PFSK-1 (cell line): ENCODE measurements around the gene RPTN.

ENCODE experiments used
- FOXP2 ChIP-seq: optimal IDR thresholded peaks from 2 replicates; pipeline ENCODE3; 2011; ENCODE audit warnings: borderline replicate concordance, control low read depth, inconsistent platforms; ENCODE audit not compliant: insufficient read depth; ENCODE audit errors: extremely low read length, extremely low read depth
- POLR2AphosphoS5 ChIP-seq: IDR thresholded peaks from 2 replicates; pipeline ENCODE4 v1.6.1; 2012; ENCODE audit warnings: low read depth, mild to moderate bottlenecking, control low read depth, low read length, moderate library complexity
- SIN3A ChIP-seq: IDR thresholded peaks from 2 replicates; pipeline ENCODE4 v1.6.1; 2012; ENCODE audit warnings: mild to moderate bottlenecking, low read length, moderate library complexity, borderline replicate concordance; ENCODE audit not compliant: insufficient read depth
- TAF1 ChIP-seq: IDR thresholded peaks from 2 replicates; pipeline ENCODE4 v1.6.1; 2012; ENCODE audit warnings: low read length, control low read depth, borderline replicate concordance; ENCODE audit not compliant: insufficient read depth
- TF ChIP-seq, protein P1 (sequence below), 2 experiments: IDR thresholded peaks; 2 replicates each; pipeline versions ENCODE4 v1.6.1 to v1.8.0; 2011 to 2012; ENCODE audit warnings: low read depth in 2 of 2, low read length in 2 of 2, control low read depth in 1 of 2, inconsistent platforms in 1 of 2, mild to moderate bottlenecking in 1 of 2, moderate library complexity in 1 of 2; ENCODE audit not compliant: insufficient read depth in 1 of 2

The RPTN gene

DNA sequence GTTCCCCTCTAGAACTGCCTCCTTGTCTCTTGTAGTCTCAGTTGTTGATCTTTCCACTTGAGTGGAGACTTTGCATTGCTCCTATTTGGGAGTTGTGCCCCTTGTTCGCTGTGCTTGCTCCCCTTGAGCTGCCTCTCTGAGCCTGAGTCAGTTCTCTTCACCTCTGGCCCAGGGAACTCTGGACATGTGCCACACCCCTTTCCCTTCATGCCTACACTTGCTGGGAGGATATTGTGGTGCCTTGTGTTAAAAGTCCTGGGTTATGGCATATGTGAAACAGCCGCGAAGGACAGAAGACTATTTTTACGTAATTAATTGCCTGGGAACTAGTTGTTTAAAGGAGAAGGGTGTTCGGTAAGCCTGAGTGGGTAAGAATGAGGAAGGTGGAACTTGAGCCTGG is 32.2 kb upstream of the RPTN start:
- TF ChIP-seq POLR2AphosphoS5: no peak
- no peak for TF ChIP-seq SIN3A
- no peak for TF ChIP-seq FOXP2
- TF ChIP-seq, protein P1, sequence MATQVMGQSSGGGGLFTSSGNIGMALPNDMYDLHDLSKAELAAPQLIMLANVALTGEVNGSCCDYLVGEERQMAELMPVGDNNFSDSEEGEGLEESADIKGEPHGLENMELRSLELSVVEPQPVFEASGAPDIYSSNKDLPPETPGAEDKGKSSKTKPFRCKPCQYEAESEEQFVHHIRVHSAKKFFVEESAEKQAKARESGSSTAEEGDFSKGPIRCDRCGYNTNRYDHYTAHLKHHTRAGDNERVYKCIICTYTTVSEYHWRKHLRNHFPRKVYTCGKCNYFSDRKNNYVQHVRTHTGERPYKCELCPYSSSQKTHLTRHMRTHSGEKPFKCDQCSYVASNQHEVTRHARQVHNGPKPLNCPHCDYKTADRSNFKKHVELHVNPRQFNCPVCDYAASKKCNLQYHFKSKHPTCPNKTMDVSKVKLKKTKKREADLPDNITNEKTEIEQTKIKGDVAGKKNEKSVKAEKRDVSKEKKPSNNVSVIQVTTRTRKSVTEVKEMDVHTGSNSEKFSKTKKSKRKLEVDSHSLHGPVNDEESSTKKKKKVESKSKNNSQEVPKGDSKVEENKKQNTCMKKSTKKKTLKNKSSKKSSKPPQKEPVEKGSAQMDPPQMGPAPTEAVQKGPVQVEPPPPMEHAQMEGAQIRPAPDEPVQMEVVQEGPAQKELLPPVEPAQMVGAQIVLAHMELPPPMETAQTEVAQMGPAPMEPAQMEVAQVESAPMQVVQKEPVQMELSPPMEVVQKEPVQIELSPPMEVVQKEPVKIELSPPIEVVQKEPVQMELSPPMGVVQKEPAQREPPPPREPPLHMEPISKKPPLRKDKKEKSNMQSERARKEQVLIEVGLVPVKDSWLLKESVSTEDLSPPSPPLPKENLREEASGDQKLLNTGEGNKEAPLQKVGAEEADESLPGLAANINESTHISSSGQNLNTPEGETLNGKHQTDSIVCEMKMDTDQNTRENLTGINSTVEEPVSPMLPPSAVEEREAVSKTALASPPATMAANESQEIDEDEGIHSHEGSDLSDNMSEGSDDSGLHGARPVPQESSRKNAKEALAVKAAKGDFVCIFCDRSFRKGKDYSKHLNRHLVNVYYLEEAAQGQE (IDR thresholded peaks at IDR 0.05; ENCODE audit: insufficient read depth in 1 of 2, low read depth in 2 of 2, low read length in 2 of 2): no peak
- no peak for TF ChIP-seq TAF1

DNA sequence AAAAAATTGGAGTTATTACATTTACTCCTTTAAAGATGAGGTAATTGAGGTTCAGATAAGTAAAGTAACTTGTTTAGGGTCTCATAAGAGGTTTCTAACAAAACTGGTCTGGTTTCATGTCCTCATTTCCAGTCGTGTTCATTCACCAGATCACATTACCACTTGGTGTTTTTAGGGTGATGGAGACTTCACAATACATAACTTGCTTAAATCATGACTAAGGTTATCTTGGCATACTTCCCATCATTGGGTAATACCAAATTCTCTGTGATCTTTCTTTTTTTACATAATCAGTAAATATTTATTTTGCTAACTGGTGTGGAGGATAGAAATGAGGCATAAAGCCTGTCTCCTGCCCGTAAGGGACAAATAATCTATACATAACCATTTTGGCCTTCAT is 31.6 kb upstream of the RPTN start:
- TF ChIP-seq SIN3A (no peak), FOXP2 (no peak), POLR2AphosphoS5 (no peak), TAF1 (no peak)
- TF ChIP-seq, protein P1 (IDR thresholded peaks at IDR 0.05; ENCODE audit: insufficient read depth in 1 of 2, low read depth in 2 of 2, low read length in 2 of 2): no peak

DNA sequence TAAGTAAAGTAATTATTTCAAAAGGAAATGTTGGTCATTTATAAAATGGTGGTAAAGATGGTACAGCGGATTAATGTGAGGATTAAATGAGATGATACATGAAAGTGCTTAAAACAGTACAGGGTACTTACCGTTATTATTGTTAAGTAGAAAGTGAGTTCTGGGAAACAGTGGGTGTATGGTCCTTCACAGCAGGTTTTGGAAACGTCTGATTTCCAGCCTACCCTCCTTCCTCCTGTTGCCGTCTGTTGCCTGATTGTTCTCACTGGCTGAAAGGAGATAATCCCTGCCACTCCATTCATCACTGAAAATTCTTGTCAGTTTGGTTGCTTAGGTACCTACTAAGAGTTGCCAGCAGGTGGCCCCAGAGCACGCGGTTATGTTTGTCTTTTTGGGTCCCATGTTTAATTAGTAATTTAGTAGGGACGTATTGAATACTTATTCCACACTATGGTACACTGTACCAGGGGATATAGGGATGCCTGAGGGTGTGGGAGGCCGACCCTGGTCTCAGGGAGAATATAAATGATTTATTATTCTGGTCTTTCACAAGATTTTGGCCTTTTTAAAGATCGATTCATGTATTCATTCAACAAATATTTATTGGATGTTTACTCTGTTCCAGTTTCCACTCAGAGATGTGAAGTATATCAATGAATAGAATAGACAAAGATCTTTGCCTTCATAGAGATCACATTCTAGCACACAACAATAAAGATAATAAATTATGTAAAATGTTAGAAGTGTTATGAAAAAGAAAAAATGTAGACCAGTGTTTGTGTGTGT is 30.8 kb upstream of the RPTN start:
- TF ChIP-seq POLR2AphosphoS5 (no peak), SIN3A (no peak), TAF1 (no peak), FOXP2 (no peak)
- TF ChIP-seq, protein P1 (IDR thresholded peaks at IDR 0.05; ENCODE audit: insufficient read depth in 1 of 2, low read depth in 2 of 2, low read length in 2 of 2): no peak

DNA sequence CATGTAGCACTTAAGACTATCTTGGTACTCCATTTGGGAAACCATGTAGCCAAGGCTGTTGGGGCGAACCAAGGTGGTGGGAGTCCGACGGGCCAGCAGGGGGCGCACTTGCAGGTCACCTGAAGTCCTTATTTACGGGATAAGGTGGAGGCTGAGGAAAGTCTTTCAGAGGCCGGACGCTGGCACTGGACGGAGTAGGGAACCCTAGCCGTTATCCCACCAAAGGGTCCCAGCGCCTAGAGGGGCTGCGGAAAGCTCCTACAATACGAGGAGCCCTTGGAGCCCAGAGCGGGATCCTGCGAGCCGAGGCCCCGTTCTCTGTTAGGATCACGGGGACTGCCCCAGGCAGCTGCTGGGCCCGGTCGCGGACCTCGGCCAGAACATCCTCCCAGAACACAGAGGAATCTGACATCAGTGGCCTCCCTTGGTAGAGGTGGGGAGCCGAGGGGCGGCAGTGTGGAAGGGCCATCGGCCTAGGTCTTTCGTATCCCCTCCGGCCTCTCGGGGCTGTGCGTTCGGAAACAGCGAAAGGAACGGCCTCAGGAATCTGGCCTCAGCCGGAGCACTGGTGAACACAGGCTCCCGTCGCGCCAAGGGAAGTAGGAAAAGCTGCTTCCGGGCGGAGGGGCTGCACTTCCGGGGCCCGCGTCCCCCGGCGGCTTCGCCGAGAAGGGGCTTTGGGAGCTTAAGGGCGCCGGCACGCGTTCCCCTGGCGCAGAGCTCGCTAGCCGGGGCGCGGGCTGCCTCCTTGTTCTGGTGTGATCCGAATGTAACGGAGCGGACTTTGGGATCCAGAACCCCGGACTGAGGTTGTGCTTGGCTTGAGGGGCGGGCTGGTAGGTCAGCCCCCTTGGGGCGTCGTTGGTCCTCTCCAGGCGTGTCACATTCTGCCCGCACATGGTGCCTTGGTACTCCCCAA is 29.9 kb upstream of the RPTN start:
- TF ChIP-seq POLR2AphosphoS5: no peak
- TF ChIP-seq TAF1: no peak
- TF ChIP-seq FOXP2: no peak
- TF ChIP-seq, protein P1 (IDR thresholded peaks at IDR 0.05; ENCODE audit: insufficient read depth in 1 of 2, low read depth in 2 of 2, low read length in 2 of 2): no peak
- TF ChIP-seq SIN3A: no peak
